ENCODE results near the gene FAM168B. TPM values are rescaled to one million over a fixed set of nuclear protein-coding genes. Genes with fewer than 3 reads are reported as not detected.
"Not testable (repeated sequence)": the region's sequence is repeated elsewhere in the genome, so short reads cannot be mapped to it uniquely, and the experiment has no call there.

Gene FAM168B
- total RNA-seq, 4 donors from 2014 or later: 77.7 to 88.7 (median 79.8) TPM

GRCh38 chr2:131092458-131093005 is 728 bp downstream of the FAM168B start:
- TF ChIP-seq POLR2A (IDR thresholded peaks at IDR 0.05) (no peak), CTCF (IDR thresholded peaks at IDR 0.05) (no peak)
- H3K9me3 ChIP-seq: no peaks in the 10 kb centered on the region
- H3K4me3 ChIP-seq: peak overlapping the region; percentile 80 to 88 (median 86)
- H3K27me3 ChIP-seq: no peaks in the 10 kb centered on the region
- DNase-seq: no peak
- intact Hi-C loops (cut with DNase I): no loop called here
- H3K4me1 ChIP-seq: peaks cover 3 to 43% (median 5%) of the 10 kb centered on the region in 3 donors
- WGBS, 2 donors: 1 to 2% methylated on average over 18 to 21 of the region's 26 CpGs
- H3K36me3 ChIP-seq: peaks cover 0 to 34% (median 9%) of the 10 kb centered on the region in 3 donors
- peak overlapping the region; percentile 97 to 100 (median 98) for H3K27ac ChIP-seq

GRCh38 chr2:131085646-131086045 is 7.6 kb downstream of the FAM168B start:
- 68 to 77% methylated on average over 2 of the region's 2 CpGs for whole genome bisulfite sequencing, 2 donors

GRCh38 chr2:131081190-131081589 is 12.1 kb downstream of the FAM168B start:
- WGBS, 2 donors: 64 to 98% methylated on average over 2 to 4 of the region's 4 CpGs
- TF ChIP-seq POLR2A (IDR thresholded peaks at IDR 0.05) (no peak), CTCF (IDR thresholded peaks at IDR 0.05) (no peak)
- intact Hi-C loops (cut with DNase I): no loop called here

More at GRCh38 chr2:131085646-131086045, 7.6 kb downstream of the FAM168B start:
- DNase-seq: no peak
- no peaks in the 10 kb centered on the region for H3K9me3 ChIP-seq
- H3K36me3 ChIP-seq: peaks cover 7 to 85% (median 19%) of the 10 kb centered on the region in 3 donors
- H3K4me3 ChIP-seq: no peak overlapping the region
- no peak overlapping the region for H3K27ac ChIP-seq
- intact Hi-C loops (cut with DNase I): no loop called here
- no peaks in the 10 kb centered on the region for H3K27me3 ChIP-seq
- H3K4me1 ChIP-seq: peaks cover 0 to 27% (median 3%) of the 10 kb centered on the region in 3 donors
- TF ChIP-seq CTCF (IDR thresholded peaks at IDR 0.05) (no peak), POLR2A (IDR thresholded peaks at IDR 0.05) (no peak)

GRCh38 chr2:131079931-131080330 is 13.3 kb downstream of the FAM168B start:
- H3K4me3 ChIP-seq; DNase-seq; H3K27ac ChIP-seq; H3K9me3 ChIP-seq; intact Hi-C loops (cut with DNase I); H3K27me3 ChIP-seq: not testable (repeated sequence)
- H3K4me1 ChIP-seq: peaks cover 2 to 33% (median 15%) of the 10 kb centered on the region in 3 donors
- H3K36me3 ChIP-seq: peaks cover 8 to 93% (median 28%) of the 10 kb centered on the region in 3 donors
- 85 to 95% methylated on average over 6 of the region's 6 CpGs for WGBS, 2 donors

More at GRCh38 chr2:131081190-131081589, 12.1 kb downstream of the FAM168B start:
- no peak overlapping the region for H3K4me3 ChIP-seq
- peaks cover 8 to 93% (median 20%) of the 10 kb centered on the region in 3 donors for H3K36me3 ChIP-seq
- H3K27ac ChIP-seq: no peak overlapping the region
- no peaks in the 10 kb centered on the region for H3K27me3 ChIP-seq
- H3K4me1 ChIP-seq: peaks cover under 1 to 37% (median 9%) of the 10 kb centered on the region in 3 donors
- no peak for DNase-seq
- H3K9me3 ChIP-seq: no peaks in the 10 kb centered on the region

GRCh38 chr2:131077966-131078365 is 15.3 kb downstream of the FAM168B start:
- H3K9me3 ChIP-seq: no peaks in the 10 kb centered on the region
- intact Hi-C loops (cut with DNase I): no loop called here
- H3K36me3 ChIP-seq: peaks cover 8 to 98% (median 28%) of the 10 kb centered on the region in 3 donors
- TF ChIP-seq CTCF (IDR thresholded peaks at IDR 0.05): no peak
- no peak for TF ChIP-seq POLR2A (IDR thresholded peaks at IDR 0.05)
- 49 to 56% methylated on average over 3 of the region's 3 CpGs for WGBS, 2 donors
- H3K4me1 ChIP-seq: peaks cover 7 to 39% (median 21%) of the 10 kb centered on the region in 3 donors
- DNase-seq: no peak
- no peaks in the 10 kb centered on the region for H3K27me3 ChIP-seq
- H3K4me3 ChIP-seq: no peak overlapping the region
- peak overlapping the region in 1 of 4 donors; percentile 15 for H3K27ac ChIP-seq
